GM19438 (cell line): Measurements from ENCODE around the gene C7orf25.

Experiments used
- ATAC-seq: cut with Tn5 transposase; IDR thresholded peaks from one replicate; pipeline ENCODE4 v1.9.1; 2021; ENCODE audit warnings: low read depth; ENCODE audit not compliant: unreplicated experiment

Gene C7orf25

GRCh38 chr7:42880392-42880791 lies 31.5 kb downstream of the C7orf25 start:
- no peak for ATAC-seq

GRCh38 chr7:42878303-42878702 lies 33.6 kb downstream of the C7orf25 start:
- no peak for ATAC-seq

GRCh38 chr7:42877862-42878261 lies 34.0 kb downstream of the C7orf25 start:
- ATAC-seq = no peak

- ATAC-seq = peak; percentile 74
Observed at GRCh38 chr7:42876182-42877068, 35.4 kb downstream of the C7orf25 start.

- ATAC-seq = peak; percentile 96
Observed at GRCh38 chr7:42869131-42870020, 42.5 kb downstream of the C7orf25 start.

GRCh38 chr7:42868480-42868879 lies 43.4 kb downstream of the C7orf25 start:
- ATAC-seq = no peak
